HepG2 (cell line): ENCODE measurements around the gene P2RY6. TPM values are rescaled to one million over a fixed set of nuclear protein-coding genes. Genes with fewer than 3 reads are reported as not detected.

Experiments used
- HDAC2 ChIP-seq: sonication (generic); formaldehyde crosslinking; IDR thresholded peaks from 2 replicates; pipeline ENCODE4 v1.4.0; 2020; ENCODE audit warnings: missing genetic modification reagents
- HNRNPK ChIP-seq: fragments of 200-400 bp; formaldehyde crosslinking; IDR thresholded peaks from 2 replicates; pipeline ENCODE4 v1.6.1; 2018; ENCODE audit warnings: low read length, low read depth, moderate library complexity, mild to moderate bottlenecking; ENCODE audit not compliant: poor library complexity, severe bottlenecking
- HNRNPL ChIP-seq: fragments of 200-400 bp; formaldehyde crosslinking; IDR thresholded peaks from 2 replicates; pipeline ENCODE4 v1.6.1; 2017; ENCODE audit warnings: mild to moderate bottlenecking, low read depth, low read length
- KDM2A ChIP-seq: sonication (generic); formaldehyde crosslinking; IDR thresholded peaks from 2 replicates; pipeline ENCODE4 v1.4.0; 2020; ENCODE audit warnings: low read depth, missing genetic modification reagents, borderline replicate concordance
- SMAD9 ChIP-seq: sonication (generic); formaldehyde crosslinking; IDR thresholded peaks from 2 replicates; pipeline ENCODE4 v1.5.1; 2020; ENCODE audit warnings: mild to moderate bottlenecking, missing genetic modification reagents
- polyA plus RNA-seq, 8 experiments: library from polyadenylated mRNA; depleted of rRNA in 3 of 8; stranded (reverse) in 7 of 8; unstranded in 1 of 8; fragments of >200 nt; fragmentation: Illumina TruSeq in 4 of 8; extraction: Trizol in 4 of 8; gene quantifications; 2 replicates each; pipeline versions ENCODE4 v1.2.1 to v1.2.3, GENCODE V29; 2011 to 2016; ENCODE audit warnings: low read depth in 4 of 8, missing spikeins in 1 of 8, mixed read lengths in 1 of 8; ENCODE audit not compliant: insufficient read depth in 1 of 8
- total RNA-seq, 5 experiments: library from RNA; depleted of rRNA; stranded (reverse); fragments of >200 nt; fragmentation: Illumina TruSeq; extraction: Trizol; gene quantifications; 2 replicates each; pipeline ENCODE4 v1.2.3, GENCODE V29; 2016; ENCODE audit warnings: low read depth in 1 of 5
- TF ChIP-seq, protein P1 (sequence below): IDR thresholded peaks from 2 replicates; pipeline ENCODE4 v1.6.1; 2016; ENCODE audit warnings: low read depth, missing genetic modification reagents, missing compliant biosample characterization
- TF ChIP-seq, protein P2 (sequence below): sonication (generic); formaldehyde crosslinking; IDR thresholded peaks from 2 replicates; pipeline ENCODE4 v1.4.0; 2020; ENCODE audit warnings: missing genetic modification reagents
- TF ChIP-seq, protein P3 (sequence below), 2 experiments: sonication (generic) in 1 of 2; formaldehyde crosslinking in 1 of 2; IDR thresholded peaks; 2 replicates each; pipeline versions ENCODE4 v1.6.1 to v1.9.0; 2014 to 2022; ENCODE audit warnings: antibody characterized with exemption in 1 of 2, borderline replicate concordance in 1 of 2, inconsistent platforms in 1 of 2, low read depth in 1 of 2, missing genetic modification reagents in 1 of 2
- TF ChIP-seq, protein P4 (sequence below): fragments of 450-650 bp; IDR thresholded peaks from 2 replicates; pipeline ENCODE4 v1.6.1; 2017; ENCODE audit warnings: mild to moderate bottlenecking

P2RY6 gene
- total and polyA plus RNA-seq, 2 of the 13 experiments (the other 11 are each of a cell fraction or from before 2014, with no cell fraction given) = 0.09 to 0.29 TPM

DNA sequence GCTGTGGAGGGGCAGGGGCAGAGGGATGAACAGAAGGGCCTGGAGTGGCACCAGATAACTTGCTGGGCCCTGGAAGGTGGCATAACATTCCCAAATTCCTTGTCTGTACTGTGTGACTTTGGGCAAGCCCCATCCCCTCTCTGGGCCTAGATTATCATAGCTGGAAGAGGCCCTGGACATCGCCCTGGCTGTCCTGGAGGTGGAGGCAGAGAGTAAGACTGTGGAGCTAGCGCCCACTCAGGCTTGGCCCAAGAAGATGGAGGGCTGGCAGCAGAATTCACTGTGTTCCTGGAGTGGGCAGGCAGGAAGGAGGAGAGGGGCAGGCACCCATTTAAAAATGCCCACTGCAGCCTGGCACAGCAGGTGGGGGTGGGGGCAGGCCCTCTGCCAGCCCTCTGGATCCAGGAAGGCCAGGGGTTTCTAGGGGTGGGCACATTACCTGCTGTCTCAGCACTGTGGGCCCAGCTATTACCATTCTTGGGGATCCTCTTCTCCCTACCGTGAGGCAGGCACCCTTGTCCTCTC is 58.5 kb downstream of the P2RY6 start (continued):
- TF ChIP-seq, protein P1, sequence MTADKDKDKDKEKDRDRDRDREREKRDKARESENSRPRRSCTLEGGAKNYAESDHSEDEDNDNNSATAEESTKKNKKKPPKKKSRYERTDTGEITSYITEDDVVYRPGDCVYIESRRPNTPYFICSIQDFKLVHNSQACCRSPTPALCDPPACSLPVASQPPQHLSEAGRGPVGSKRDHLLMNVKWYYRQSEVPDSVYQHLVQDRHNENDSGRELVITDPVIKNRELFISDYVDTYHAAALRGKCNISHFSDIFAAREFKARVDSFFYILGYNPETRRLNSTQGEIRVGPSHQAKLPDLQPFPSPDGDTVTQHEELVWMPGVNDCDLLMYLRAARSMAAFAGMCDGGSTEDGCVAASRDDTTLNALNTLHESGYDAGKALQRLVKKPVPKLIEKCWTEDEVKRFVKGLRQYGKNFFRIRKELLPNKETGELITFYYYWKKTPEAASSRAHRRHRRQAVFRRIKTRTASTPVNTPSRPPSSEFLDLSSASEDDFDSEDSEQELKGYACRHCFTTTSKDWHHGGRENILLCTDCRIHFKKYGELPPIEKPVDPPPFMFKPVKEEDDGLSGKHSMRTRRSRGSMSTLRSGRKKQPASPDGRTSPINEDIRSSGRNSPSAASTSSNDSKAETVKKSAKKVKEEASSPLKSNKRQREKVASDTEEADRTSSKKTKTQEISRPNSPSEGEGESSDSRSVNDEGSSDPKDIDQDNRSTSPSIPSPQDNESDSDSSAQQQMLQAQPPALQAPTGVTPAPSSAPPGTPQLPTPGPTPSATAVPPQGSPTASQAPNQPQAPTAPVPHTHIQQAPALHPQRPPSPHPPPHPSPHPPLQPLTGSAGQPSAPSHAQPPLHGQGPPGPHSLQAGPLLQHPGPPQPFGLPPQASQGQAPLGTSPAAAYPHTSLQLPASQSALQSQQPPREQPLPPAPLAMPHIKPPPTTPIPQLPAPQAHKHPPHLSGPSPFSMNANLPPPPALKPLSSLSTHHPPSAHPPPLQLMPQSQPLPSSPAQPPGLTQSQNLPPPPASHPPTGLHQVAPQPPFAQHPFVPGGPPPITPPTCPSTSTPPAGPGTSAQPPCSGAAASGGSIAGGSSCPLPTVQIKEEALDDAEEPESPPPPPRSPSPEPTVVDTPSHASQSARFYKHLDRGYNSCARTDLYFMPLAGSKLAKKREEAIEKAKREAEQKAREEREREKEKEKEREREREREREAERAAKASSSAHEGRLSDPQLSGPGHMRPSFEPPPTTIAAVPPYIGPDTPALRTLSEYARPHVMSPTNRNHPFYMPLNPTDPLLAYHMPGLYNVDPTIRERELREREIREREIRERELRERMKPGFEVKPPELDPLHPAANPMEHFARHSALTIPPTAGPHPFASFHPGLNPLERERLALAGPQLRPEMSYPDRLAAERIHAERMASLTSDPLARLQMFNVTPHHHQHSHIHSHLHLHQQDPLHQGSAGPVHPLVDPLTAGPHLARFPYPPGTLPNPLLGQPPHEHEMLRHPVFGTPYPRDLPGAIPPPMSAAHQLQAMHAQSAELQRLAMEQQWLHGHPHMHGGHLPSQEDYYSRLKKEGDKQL = no peak
- TF ChIP-seq HNRNPK = no peak
- TF ChIP-seq, protein P2, sequence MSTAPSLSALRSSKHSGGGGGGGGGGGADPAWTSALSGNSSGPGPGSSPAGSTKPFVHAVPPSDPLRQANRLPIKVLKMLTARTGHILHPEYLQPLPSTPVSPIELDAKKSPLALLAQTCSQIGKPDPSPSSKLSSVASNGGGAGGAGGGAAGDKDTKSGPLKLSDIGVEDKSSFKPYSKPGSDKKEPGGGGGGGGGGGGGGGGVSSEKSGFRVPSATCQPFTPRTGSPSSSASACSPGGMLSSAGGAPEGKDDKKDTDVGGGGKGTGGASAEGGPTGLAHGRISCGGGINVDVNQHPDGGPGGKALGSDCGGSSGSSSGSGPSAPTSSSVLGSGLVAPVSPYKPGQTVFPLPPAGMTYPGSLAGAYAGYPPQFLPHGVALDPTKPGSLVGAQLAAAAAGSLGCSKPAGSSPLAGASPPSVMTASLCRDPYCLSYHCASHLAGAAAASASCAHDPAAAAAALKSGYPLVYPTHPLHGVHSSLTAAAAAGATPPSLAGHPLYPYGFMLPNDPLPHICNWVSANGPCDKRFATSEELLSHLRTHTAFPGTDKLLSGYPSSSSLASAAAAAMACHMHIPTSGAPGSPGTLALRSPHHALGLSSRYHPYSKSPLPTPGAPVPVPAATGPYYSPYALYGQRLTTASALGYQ = no peak
- TF ChIP-seq, protein P3, sequence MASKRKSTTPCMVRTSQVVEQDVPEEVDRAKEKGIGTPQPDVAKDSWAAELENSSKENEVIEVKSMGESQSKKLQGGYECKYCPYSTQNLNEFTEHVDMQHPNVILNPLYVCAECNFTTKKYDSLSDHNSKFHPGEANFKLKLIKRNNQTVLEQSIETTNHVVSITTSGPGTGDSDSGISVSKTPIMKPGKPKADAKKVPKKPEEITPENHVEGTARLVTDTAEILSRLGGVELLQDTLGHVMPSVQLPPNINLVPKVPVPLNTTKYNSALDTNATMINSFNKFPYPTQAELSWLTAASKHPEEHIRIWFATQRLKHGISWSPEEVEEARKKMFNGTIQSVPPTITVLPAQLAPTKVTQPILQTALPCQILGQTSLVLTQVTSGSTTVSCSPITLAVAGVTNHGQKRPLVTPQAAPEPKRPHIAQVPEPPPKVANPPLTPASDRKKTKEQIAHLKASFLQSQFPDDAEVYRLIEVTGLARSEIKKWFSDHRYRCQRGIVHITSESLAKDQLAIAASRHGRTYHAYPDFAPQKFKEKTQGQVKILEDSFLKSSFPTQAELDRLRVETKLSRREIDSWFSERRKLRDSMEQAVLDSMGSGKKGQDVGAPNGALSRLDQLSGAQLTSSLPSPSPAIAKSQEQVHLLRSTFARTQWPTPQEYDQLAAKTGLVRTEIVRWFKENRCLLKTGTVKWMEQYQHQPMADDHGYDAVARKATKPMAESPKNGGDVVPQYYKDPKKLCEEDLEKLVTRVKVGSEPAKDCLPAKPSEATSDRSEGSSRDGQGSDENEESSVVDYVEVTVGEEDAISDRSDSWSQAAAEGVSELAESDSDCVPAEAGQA (IDR thresholded peaks at IDR 0.05; ENCODE audit: low read depth) = no peak
- TF ChIP-seq, protein P3 (CRISPR knock-in tag; IDR thresholded peaks at IDR 0.05; ENCODE audit: borderline replicate concordance) = no peak
- no peak for TF ChIP-seq HDAC2 (CRISPR knock-in tag)
- TF ChIP-seq KDM2A (CRISPR knock-in tag) = no peak
- TF ChIP-seq SMAD9 (CRISPR knock-in tag) = no peak
- TF ChIP-seq HNRNPL = peak; percentile 94
- TF ChIP-seq, protein P4, sequence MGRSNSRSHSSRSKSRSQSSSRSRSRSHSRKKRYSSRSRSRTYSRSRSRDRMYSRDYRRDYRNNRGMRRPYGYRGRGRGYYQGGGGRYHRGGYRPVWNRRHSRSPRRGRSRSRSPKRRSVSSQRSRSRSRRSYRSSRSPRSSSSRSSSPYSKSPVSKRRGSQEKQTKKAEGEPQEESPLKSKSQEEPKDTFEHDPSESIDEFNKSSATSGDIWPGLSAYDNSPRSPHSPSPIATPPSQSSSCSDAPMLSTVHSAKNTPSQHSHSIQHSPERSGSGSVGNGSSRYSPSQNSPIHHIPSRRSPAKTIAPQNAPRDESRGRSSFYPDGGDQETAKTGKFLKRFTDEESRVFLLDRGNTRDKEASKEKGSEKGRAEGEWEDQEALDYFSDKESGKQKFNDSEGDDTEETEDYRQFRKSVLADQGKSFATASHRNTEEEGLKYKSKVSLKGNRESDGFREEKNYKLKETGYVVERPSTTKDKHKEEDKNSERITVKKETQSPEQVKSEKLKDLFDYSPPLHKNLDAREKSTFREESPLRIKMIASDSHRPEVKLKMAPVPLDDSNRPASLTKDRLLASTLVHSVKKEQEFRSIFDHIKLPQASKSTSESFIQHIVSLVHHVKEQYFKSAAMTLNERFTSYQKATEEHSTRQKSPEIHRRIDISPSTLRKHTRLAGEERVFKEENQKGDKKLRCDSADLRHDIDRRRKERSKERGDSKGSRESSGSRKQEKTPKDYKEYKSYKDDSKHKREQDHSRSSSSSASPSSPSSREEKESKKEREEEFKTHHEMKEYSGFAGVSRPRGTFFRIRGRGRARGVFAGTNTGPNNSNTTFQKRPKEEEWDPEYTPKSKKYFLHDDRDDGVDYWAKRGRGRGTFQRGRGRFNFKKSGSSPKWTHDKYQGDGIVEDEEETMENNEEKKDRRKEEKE = no peak
